MM.1S (cell line): ENCODE data around the gene SRP14.
"Not testable (repeated sequence)": the region's sequence is repeated elsewhere in the genome, so short reads cannot be mapped to it uniquely, and the experiment has no call there.

Experiments used
- DNase-seq: peaks from one replicate; pipeline ENCODE4 v3.0.0-alpha.2; 2015
- H2AFZ ChIP-seq: fragments of 300-600 bp; sonication (generic); 2 replicates; pipeline ENCODE4 v1.6.0; 2016; ENCODE audit warnings: antibody characterized with exemption, low read length
- H3F3A ChIP-seq: fragments of 300-600 bp; sonication (generic); 2 replicates; pipeline ENCODE4 v1.6.1; 2016; ENCODE audit warnings: mild to moderate bottlenecking, antibody characterized with exemption, low read length, moderate library complexity, mixed read lengths; ENCODE audit not compliant: insufficient read depth
- H3K27ac ChIP-seq: fragments of 300-600 bp; sonication (generic); 2 replicates; pipeline ENCODE4 v1.5.1; 2016; ENCODE audit warnings: mild to moderate bottlenecking, low read length
- H3K27me3 ChIP-seq: fragments of 300-600 bp; sonication (generic); replicated peaks from 2 replicates; pipeline ENCODE4 v1.6.0; 2016; ENCODE audit warnings: low read length; ENCODE audit not compliant: insufficient read depth
- H3K36me3 ChIP-seq: fragments of 300-600 bp; sonication (generic); replicated peaks from 2 replicates; pipeline ENCODE4 v1.6.1; 2016; ENCODE audit warnings: mild to moderate bottlenecking, low read length, mixed read lengths; ENCODE audit not compliant: insufficient read depth
- H3K4me1 ChIP-seq: fragments of 300-600 bp; sonication (generic); 2 replicates; pipeline ENCODE4 v1.6.1; 2016; ENCODE audit warnings: low read length, mixed read lengths
- H3K4me2 ChIP-seq: fragments of 300-600 bp; sonication (generic); 2 replicates; pipeline ENCODE4 v1.6.0; 2016; ENCODE audit warnings: low read depth, low read length
- H3K4me3 ChIP-seq: fragments of 300-600 bp; sonication (generic); 2 replicates; pipeline ENCODE4 v1.5.1; 2016; ENCODE audit warnings: low read length, mixed read lengths
- H3K79me2 ChIP-seq: fragments of 300-600 bp; sonication (generic); 2 replicates; pipeline ENCODE4 v1.6.1; 2016; ENCODE audit warnings: mixed run types, low read length, mixed read lengths
- H3K9ac ChIP-seq: fragments of 300-600 bp; sonication (generic); 2 replicates; pipeline ENCODE4 v1.6.1; 2016; ENCODE audit warnings: low read length, mixed read lengths
- H3K9me2 ChIP-seq: fragments of 300-600 bp; sonication (generic); replicated peaks from 2 replicates; pipeline ENCODE4 v1.6.1; 2016; ENCODE audit warnings: mild to moderate bottlenecking, low read length, mixed read lengths; ENCODE audit not compliant: insufficient read depth
- H3K9me3 ChIP-seq: fragments of 300-600 bp; sonication (generic); replicated peaks from 2 replicates; pipeline ENCODE4 v1.6.1; 2016; ENCODE audit warnings: mild to moderate bottlenecking, low read length, mixed read lengths; ENCODE audit not compliant: insufficient read depth
- H4K20me1 ChIP-seq: fragments of 300-600 bp; sonication (generic); 2 replicates; pipeline ENCODE4 v1.6.1; 2016; ENCODE audit warnings: mild to moderate bottlenecking, low read length, moderate library complexity, mixed read lengths; ENCODE audit not compliant: insufficient read depth
- CTCF ChIP-seq: fragments of 300-600 bp; sonication (generic); IDR thresholded peaks from 2 replicates; pipeline ENCODE4 v1.5.1; 2016; ENCODE audit warnings: antibody characterized with exemption, low read length, mixed read lengths
- EZH2 ChIP-seq: fragments of 300-600 bp; sonication (generic); optimal IDR thresholded peaks from 2 replicates; pipeline ENCODE3; 2017; ENCODE audit warnings: low read depth, mild to moderate bottlenecking, antibody characterized with exemption, low read length, mixed read lengths
- EZH2phosphoT487 ChIP-seq: fragments of 300-600 bp; sonication (generic); IDR thresholded peaks from 2 replicates; pipeline ENCODE4 v1.6.1; 2018; ENCODE audit warnings: antibody characterized with exemption, low read length

The SRP14 gene

GRCh38 chr15:39998511-39999077, 40.4 kb downstream of the SRP14 start:
- TF ChIP-seq EZH2, result no peak
- no peak for TF ChIP-seq EZH2phosphoT487
- TF ChIP-seq CTCF, result no peak
- Histone ChIP-seq H3K27me3 (no peaks in the 10 kb centered on the region), H3K9me2 (no peaks in the 10 kb centered on the region), H3K27ac (no peak overlapping the region), H4K20me1 (no peaks in the 10 kb centered on the region), H3K4me2 (no peak overlapping the region), H3K4me3 (no peak overlapping the region), H3K36me3 (no peaks in the 10 kb centered on the region), H3F3A (no peaks in the 10 kb centered on the region), H3K9ac (no peak overlapping the region), H2AFZ (no peak overlapping the region), H3K9me3 (no peaks in the 10 kb centered on the region), H3K4me1 (no peaks in the 10 kb centered on the region), H3K79me2 (no peaks in the 10 kb centered on the region)
- no peak for DNase-seq

DNA sequence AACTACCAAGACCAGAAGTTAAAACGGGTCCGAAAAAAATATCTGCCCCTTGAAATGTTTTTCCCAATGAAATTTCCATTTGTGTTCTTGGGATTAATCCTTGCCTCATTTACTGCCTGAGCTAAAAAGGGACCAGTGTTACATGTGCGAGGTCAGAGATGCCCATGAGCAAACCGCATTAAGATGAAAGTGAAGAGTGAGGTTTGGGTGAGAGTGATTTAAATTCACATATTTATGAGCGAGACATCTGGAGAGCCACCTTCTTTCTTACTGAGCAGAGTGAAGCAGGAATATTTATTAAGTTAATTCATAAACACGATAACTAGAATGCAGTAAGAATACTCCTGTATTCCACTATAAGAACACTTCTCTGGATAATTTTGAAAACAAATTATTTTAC, 41.3 kb downstream of the SRP14 start:
- Histone ChIP-seq H4K20me1 (no peaks in the 10 kb centered on the region), H3K9me2 (no peaks in the 10 kb centered on the region), H2AFZ (no peak overlapping the region), H3K9me3 (no peaks in the 10 kb centered on the region), H3K27me3 (no peaks in the 10 kb centered on the region), H3K4me1 (no peaks in the 10 kb centered on the region), H3K79me2 (no peaks in the 10 kb centered on the region), H3K27ac (no peak overlapping the region), H3K36me3 (no peaks in the 10 kb centered on the region), H3F3A (no peaks in the 10 kb centered on the region), H3K4me3 (no peak overlapping the region), H3K9ac (no peak overlapping the region), H3K4me2 (no peak overlapping the region)
- no peak for TF ChIP-seq EZH2phosphoT487
- no peak for TF ChIP-seq EZH2
- no peak for TF ChIP-seq CTCF
- DNase-seq, result no peak

DNA sequence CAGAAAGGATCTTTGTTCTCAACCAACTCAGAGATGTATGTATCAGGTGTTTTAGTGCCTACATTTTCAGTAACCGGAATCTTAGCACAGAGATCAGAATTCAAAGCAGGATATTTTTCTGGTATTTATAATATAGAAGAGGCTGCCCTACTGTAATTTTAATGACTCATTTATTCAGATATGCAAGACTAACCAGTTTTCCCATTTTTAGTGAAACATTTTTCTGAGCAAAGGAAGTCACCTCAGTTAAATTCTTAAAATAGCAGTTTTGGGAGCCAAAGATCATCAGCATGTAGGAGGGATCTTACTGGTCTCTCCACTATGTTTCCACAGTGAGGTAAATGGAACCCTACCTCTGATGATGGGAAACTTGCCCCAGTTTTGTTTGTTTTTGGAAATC, 42.0 kb downstream of the SRP14 start:
- Histone ChIP-seq H4K20me1 (no peaks in the 10 kb centered on the region), H3F3A (no peaks in the 10 kb centered on the region), H3K9me2 (no peaks in the 10 kb centered on the region), H3K4me3 (no peak overlapping the region), H3K36me3 (no peaks in the 10 kb centered on the region), H3K9ac (no peak overlapping the region), H3K27me3 (no peaks in the 10 kb centered on the region), H3K27ac (no peak overlapping the region), H3K4me1 (no peaks in the 10 kb centered on the region), H3K79me2 (no peaks in the 10 kb centered on the region), H2AFZ (no peak overlapping the region), H3K4me2 (no peak overlapping the region), H3K9me3 (no peaks in the 10 kb centered on the region)
- DNase-seq, result no peak
- TF ChIP-seq EZH2 (no peak), CTCF (no peak), EZH2phosphoT487 (no peak)

GRCh38 chr15:39996228-39996627, 42.8 kb downstream of the SRP14 start:
- H3K9ac ChIP-seq, H3F3A ChIP-seq, H3K27me3 ChIP-seq, H3K4me1 ChIP-seq, H2AFZ ChIP-seq, H3K9me3 ChIP-seq, H3K9me2 ChIP-seq, H4K20me1 ChIP-seq, H3K27ac ChIP-seq, H3K79me2 ChIP-seq, H3K4me3 ChIP-seq, DNase-seq, H3K4me2 ChIP-seq, H3K36me3 ChIP-seq: not testable (repeated sequence)

DNA sequence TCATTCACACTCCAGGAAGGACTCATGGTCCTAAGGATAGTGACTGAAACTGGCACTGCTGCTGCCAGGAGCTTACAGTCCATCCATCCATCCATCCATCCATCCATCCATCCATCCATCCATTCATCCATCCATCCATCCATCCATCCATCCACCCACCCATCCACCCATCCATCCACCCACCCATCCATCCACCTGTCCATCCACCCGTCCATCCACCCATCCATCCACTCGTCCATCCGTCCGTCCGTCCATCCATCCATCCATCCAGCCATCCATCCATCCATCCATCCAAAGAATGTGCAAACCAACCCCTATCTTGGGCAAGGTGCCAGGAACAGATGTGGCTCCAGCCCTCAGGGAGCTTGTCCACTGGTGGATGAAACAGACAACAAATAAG, 46.0 kb downstream of the SRP14 start:
- H2AFZ ChIP-seq, H3K4me3 ChIP-seq, H3K9me2 ChIP-seq, DNase-seq, H3K79me2 ChIP-seq, H3K4me1 ChIP-seq, H3K4me2 ChIP-seq, H3K27ac ChIP-seq, H3F3A ChIP-seq, H3K9me3 ChIP-seq, H3K27me3 ChIP-seq, H4K20me1 ChIP-seq, H3K36me3 ChIP-seq, H3K9ac ChIP-seq: not testable (repeated sequence)
